ENCODE measurements around the gene CEACAM8. TPM values are rescaled to one million over a fixed set of nuclear protein-coding genes. Genes with fewer than 3 reads are reported as not detected.
"Not testable (repeated sequence)": the region's sequence is repeated elsewhere in the genome, so short reads cannot be mapped to it uniquely, and the experiment has no call there.

Gene CEACAM8
- total RNA-seq, 4 donors from 2014 or later = 0.17 TPM; not detected in 3

GRCh38 chr19:42552086-42553065 is 42.3 kb downstream of the CEACAM8 start:
- no peak for TF ChIP-seq CTCF (IDR thresholded peaks at IDR 0.05)
- TF ChIP-seq POLR2AphosphoS5 (IDR thresholded peaks at IDR 0.05) = no peak
- TF ChIP-seq POLR2A (IDR thresholded peaks at IDR 0.05; ENCODE audit: low read depth) = no peak
- TF ChIP-seq EP300 (IDR thresholded peaks at IDR 0.05) = no peak
- H3K27ac ChIP-seq (replicated peaks in 1 of 4) = no peak overlapping the region
- no peak for DNase-seq (ENCODE audit: extremely low spot score)
- intact Hi-C loops (cut with DNase I) = no loop called here
- H3K27me3 ChIP-seq = peaks cover 0 to 15% (median 0%) of the 10 kb centered on the region in 4 donors
- H3K4me3 ChIP-seq = no peak overlapping the region
- 84% methylated on average over 2 of the region's 8 CpGs for WGBS
- peaks cover 0 to 5% (median 0%) of the 10 kb centered on the region in 4 donors for H3K9me3 ChIP-seq
- no peaks in the 10 kb centered on the region for H3K4me1 ChIP-seq
- H3K36me3 ChIP-seq = no peaks in the 10 kb centered on the region

GRCh38 chr19:42550521-42550920 is 44.2 kb downstream of the CEACAM8 start:
- 96% methylated on average over 4 of the region's 6 CpGs for WGBS
- H3K4me1 ChIP-seq = not testable (repeated sequence)

GRCh38 chr19:42549067-42549466 is 45.7 kb downstream of the CEACAM8 start:
- H3K4me3 ChIP-seq; H3K36me3 ChIP-seq; DNase-seq (ENCODE audit: extremely low spot score); intact Hi-C loops (cut with DNase I); H3K9me3 ChIP-seq; H3K27ac ChIP-seq (replicated peaks in 1 of 4); H3K4me1 ChIP-seq; H3K27me3 ChIP-seq: not testable (repeated sequence)
- 92% methylated on average over 1 of the region's 1 CpG for WGBS

More at GRCh38 chr19:42550521-42550920, 44.2 kb downstream of the CEACAM8 start:
- peaks cover 0 to 15% (median 0%) of the 10 kb centered on the region in 4 donors for H3K27me3 ChIP-seq
- H3K36me3 ChIP-seq; DNase-seq (ENCODE audit: extremely low spot score); H3K4me3 ChIP-seq; H3K9me3 ChIP-seq; H3K27ac ChIP-seq (replicated peaks in 1 of 4); intact Hi-C loops (cut with DNase I): not testable (repeated sequence)

- H3K4me3 ChIP-seq = no peak overlapping the region
- no peaks in the 10 kb centered on the region for H3K27me3 ChIP-seq
- no peaks in the 10 kb centered on the region for H3K4me1 ChIP-seq
- H3K9me3 ChIP-seq = peaks cover 0 to 5% (median 0%) of the 10 kb centered on the region in 4 donors
- DNase-seq (ENCODE audit: extremely low spot score) = no peak
- intact Hi-C loops (cut with DNase I) = no loop called here
- TF ChIP-seq CTCF (IDR thresholded peaks at IDR 0.05) (no peak), POLR2A (IDR thresholded peaks at IDR 0.05; ENCODE audit: low read depth) (no peak), EP300 (IDR thresholded peaks at IDR 0.05) (no peak), POLR2AphosphoS5 (IDR thresholded peaks at IDR 0.05) (no peak)
- no peaks in the 10 kb centered on the region for H3K36me3 ChIP-seq
- no peak overlapping the region for H3K27ac ChIP-seq (replicated peaks in 1 of 4)
- WGBS = 62% methylated on average over 4 of the region's 4 CpGs
Observed at GRCh38 chr19:42548552-42548951, 46.2 kb downstream of the CEACAM8 start.

- Histone ChIP-seq H3K9me3 (peaks cover 0 to 5% (median 0%) of the 10 kb centered on the region in 4 donors), H3K27ac (replicated peaks in 1 of 4) (no peak overlapping the region), H3K4me1 (no peaks in the 10 kb centered on the region), H3K27me3 (peaks cover 0 to 4% (median 0%) of the 10 kb centered on the region in 4 donors), H3K4me3 (no peak overlapping the region), H3K36me3 (no peaks in the 10 kb centered on the region)
- intact Hi-C loops (cut with DNase I) = no loop called here
- WGBS = 69% methylated on average over 2 of the region's 2 CpGs
- no peak for DNase-seq (ENCODE audit: extremely low spot score)
- no peak for TF ChIP-seq CTCF (IDR thresholded peaks at IDR 0.05)
- no peak for TF ChIP-seq POLR2AphosphoS5 (IDR thresholded peaks at IDR 0.05)
- TF ChIP-seq EP300 (IDR thresholded peaks at IDR 0.05) = no peak
- no peak for TF ChIP-seq POLR2A (IDR thresholded peaks at IDR 0.05; ENCODE audit: low read depth)
Observed at GRCh38 chr19:42547929-42548328, 46.8 kb downstream of the CEACAM8 start.
